Kasumi-1 (cell line): ENCODE data around the gene PIK3CD.
"Not testable (repeated sequence)": the region's sequence is repeated elsewhere in the genome, so short reads cannot be mapped to it uniquely, and the experiment has no call there.

Experiments used
- DNase-seq, 2 experiments: peaks; one replicate each; lab custom pipeline; 2025; lab: John Stamatoyannopoulos, UW

PIK3CD gene

GRCh38 chr1:9735800-9736199 is 84.3 kb downstream of the PIK3CD start:
- DNase-seq: no peak

GRCh38 chr1:9736241-9736640 is 84.7 kb downstream of the PIK3CD start:
- no peak for DNase-seq

GRCh38 chr1:9737057-9737456 is 85.5 kb downstream of the PIK3CD start:
- DNase-seq: no peak

- DNase-seq: no peak
Measured at GRCh38 chr1:9737671-9738070, 86.1 kb downstream of the PIK3CD start.

GRCh38 chr1:9744106-9744799 is 92.7 kb downstream of the PIK3CD start:
- DNase-seq: no peak

- no peak for DNase-seq
Measured at GRCh38 chr1:9746211-9746610, 94.7 kb downstream of the PIK3CD start.

- no peak for DNase-seq
Measured at GRCh38 chr1:9746651-9747050, 95.1 kb downstream of the PIK3CD start.

GRCh38 chr1:9748391-9748790 is 96.9 kb downstream of the PIK3CD start:
- not testable (repeated sequence) for DNase-seq

- no peak for DNase-seq
Measured at GRCh38 chr1:9749361-9749760, 97.8 kb downstream of the PIK3CD start.

GRCh38 chr1:9751971-9752370 is 100.4 kb downstream of the PIK3CD start:
- no peak for DNase-seq

GRCh38 chr1:9753121-9753531 is 101.6 kb downstream of the PIK3CD start:
- no peak for DNase-seq

- DNase-seq: no peak
Measured at GRCh38 chr1:9755441-9755995, 104.0 kb downstream of the PIK3CD start.

- no peak for DNase-seq
Measured at GRCh38 chr1:9758559-9759121, 107.1 kb downstream of the PIK3CD start.

- DNase-seq: no peak
Measured at GRCh38 chr1:9759939-9760338, 108.4 kb downstream of the PIK3CD start.

- no peak for DNase-seq
Measured at GRCh38 chr1:9760824-9761223, 109.3 kb downstream of the PIK3CD start.

GRCh38 chr1:9761855-9762254 is 110.3 kb downstream of the PIK3CD start:
- DNase-seq: no peak

GRCh38 chr1:9762446-9762845 is 110.9 kb downstream of the PIK3CD start:
- DNase-seq: not testable (repeated sequence)

- DNase-seq: no peak
Measured at GRCh38 chr1:9763914-9764313, 112.4 kb downstream of the PIK3CD start.

GRCh38 chr1:9764550-9764949 is 113.0 kb downstream of the PIK3CD start:
- DNase-seq: peak; percentile 41 to 44

- DNase-seq: no peak
Measured at GRCh38 chr1:9766759-9767442, 115.4 kb downstream of the PIK3CD start.

GRCh38 chr1:9767964-9768668 is 116.6 kb downstream of the PIK3CD start:
- DNase-seq: no peak

- DNase-seq: no peak
Measured at GRCh38 chr1:9768983-9769382, 117.5 kb downstream of the PIK3CD start.
